GM18498 (cell line): ENCODE results near the gene CASTOR2.
"Not testable (repeated sequence)": the region's sequence is repeated elsewhere in the genome, so short reads cannot be mapped to it uniquely, and the experiment has no call there.

Experiments
- ATAC-seq: cut with Tn5 transposase; IDR thresholded peaks from one replicate; pipeline ENCODE4 v1.9.1; 2021; ENCODE audit warnings: mild to moderate bottlenecking, moderate library complexity; ENCODE audit not compliant: unreplicated experiment

CASTOR2 gene

GRCh38 chr7:75049817-75050216, 85.3 kb downstream of the CASTOR2 start:
- ATAC-seq = no peak

GRCh38 chr7:75050501-75050900, 86.0 kb downstream of the CASTOR2 start:
- ATAC-seq = no peak

GRCh38 chr7:75054744-75055143, 90.2 kb downstream of the CASTOR2 start:
- no peak for ATAC-seq

- ATAC-seq = no peak
Measured at GRCh38 chr7:75055155-75055554, 90.7 kb downstream of the CASTOR2 start.

- ATAC-seq = no peak
Measured at GRCh38 chr7:75055830-75056772, 91.6 kb downstream of the CASTOR2 start.

- no peak for ATAC-seq
Measured at GRCh38 chr7:75058406-75058805, 93.9 kb downstream of the CASTOR2 start.

- no peak for ATAC-seq
Measured at GRCh38 chr7:75064291-75064690, 99.8 kb downstream of the CASTOR2 start.

- no peak for ATAC-seq
Measured at GRCh38 chr7:75064801-75065200, 100.3 kb downstream of the CASTOR2 start.

- ATAC-seq = no peak
Measured at GRCh38 chr7:75066521-75066920, 102.0 kb downstream of the CASTOR2 start.

GRCh38 chr7:75072981-75073283, 108.4 kb downstream of the CASTOR2 start:
- ATAC-seq = no peak

GRCh38 chr7:75074262-75074641, 109.7 kb downstream of the CASTOR2 start:
- ATAC-seq = not testable (repeated sequence)
